Common myeloid progenitor, CD34-positive (primary cell): ENCODE data around the gene LPCAT2.
"Not testable (repeated sequence)": the region's sequence is repeated elsewhere in the genome, so short reads cannot be mapped to it uniquely, and the experiment has no call there.

Source experiments
- CTCF ChIA-PET: fragments of 350-600 bp; sonication (Branson Sonifier 250); formaldehyde crosslinking; loops from one replicate; lab custom pipeline; 2021; ENCODE audit warnings: antibody characterized with exemption; lab: Charles Lee
- POLR2A ChIA-PET: fragments of 350-600 bp; sonication (Branson Sonifier 250); formaldehyde crosslinking; loops from one replicate; lab custom pipeline; 2021; ENCODE audit warnings: antibody characterized with exemption; lab: Charles Lee
- DNase-seq, 3 donors: peaks; one replicate each; pipeline versions ENCODE4 v3.0.0 to v3.0.0-alpha.2; 2013
- H3K27ac ChIP-seq, 2 experiments: 1 replicate in 1 of 2; 2 replicates in 1 of 2; pipeline ENCODE4 v1.7.0; 2013; ENCODE audit warnings: inconsistent platforms in 2 of 2, low read length in 2 of 2, mild to moderate bottlenecking in 2 of 2, low read depth in 1 of 2, moderate library complexity in 1 of 2; ENCODE audit not compliant: severe bottlenecking in 2 of 2, insufficient read depth in 1 of 2, poor library complexity in 1 of 2
- H3K27me3 ChIP-seq, 5 experiments: replicated peaks in 2 of 5; 1 replicate in 3 of 5; 2 replicates in 2 of 5; pipeline versions ENCODE4 v1.6.1 to v1.7.0; 2013; ENCODE audit warnings: low read length in 4 of 5, mild to moderate bottlenecking in 2 of 5, moderate library complexity in 2 of 5, inconsistent platforms in 1 of 5; ENCODE audit not compliant: insufficient read depth in 5 of 5, control insufficient read depth in 4 of 5
- H3K36me3 ChIP-seq, 4 experiments: 1 replicate in 2 of 4; 2 replicates in 2 of 4; pipeline versions ENCODE4 v1.6.1 to v1.7.0; 2013; ENCODE audit warnings: low read length in 3 of 4, control low read depth in 1 of 4, mild to moderate bottlenecking in 1 of 4; ENCODE audit not compliant: control insufficient read depth in 4 of 4, insufficient read depth in 4 of 4
- H3K4me1 ChIP-seq, 4 experiments: 1 replicate in 3 of 4; 2 replicates in 1 of 4; pipeline versions ENCODE4 v1.6.1 to v1.7.1; 2013; ENCODE audit warnings: low read length in 3 of 4, mild to moderate bottlenecking in 3 of 4, control low read depth in 1 of 4, inconsistent platforms in 1 of 4, moderate library complexity in 1 of 4; ENCODE audit not compliant: control insufficient read depth in 4 of 4, insufficient read depth in 4 of 4; ENCODE audit errors: control extremely low read depth in 1 of 4
- H3K4me3 ChIP-seq, 7 experiments: 1 replicate in 4 of 7; 2 replicates in 3 of 7; pipeline versions ENCODE4 v1.5.1 to v1.7.0; 2013; ENCODE audit warnings: mild to moderate bottlenecking in 7 of 7, low read length in 6 of 7, moderate library complexity in 6 of 7, inconsistent platforms in 2 of 7, low read depth in 2 of 7, control low read depth in 1 of 7; ENCODE audit not compliant: insufficient read depth in 4 of 7, control insufficient read depth in 1 of 7; ENCODE audit errors: extremely low read depth in 1 of 7
- H3K9me3 ChIP-seq, 5 experiments: 1 replicate in 4 of 5; 2 replicates in 1 of 5; pipeline versions ENCODE4 v1.6.1 to v1.7.1; 2013; ENCODE audit warnings: low read length in 4 of 5, mild to moderate bottlenecking in 2 of 5, inconsistent platforms in 1 of 5, low read depth in 1 of 5, moderate library complexity in 1 of 5; ENCODE audit not compliant: control insufficient read depth in 4 of 5, insufficient read depth in 2 of 5; ENCODE audit errors: control extremely low read depth in 1 of 5
- WGBS: methylation state at CpG from one replicate; pipeline ENCODE4 v1.1.5; 2013; ENCODE audit not compliant: insufficient coverage; 5-methylcytosine and 5-hydroxymethylcytosine counted together

Gene LPCAT2

GRCh38 chr16:55597928-55598327 is 89.1 kb downstream of the LPCAT2 start:
- Histone ChIP-seq H3K9me3 (no peaks in the 10 kb centered on the region), H3K27me3 (peaks cover 0 to 3% (median 0%) of the 10 kb centered on the region in 5 experiments), H3K36me3 (no peaks in the 10 kb centered on the region), H3K4me3 (no peak overlapping the region), H3K27ac (no peak overlapping the region), H3K4me1 (peaks cover 0 to 14% (median 0%) of the 10 kb centered on the region in 4 experiments)
- WGBS = 50% methylated on average over 2 of the region's 4 CpGs
- ChIA-PET CTCF (no interaction called here), POLR2A (no interaction called here)
- DNase-seq = peak in 1 of 3 donors; percentile 67

- no peaks in the 10 kb centered on the region for H3K36me3 ChIP-seq
- H3K4me3 ChIP-seq = no peak overlapping the region
- WGBS = 64% methylated on average over 3 of the region's 4 CpGs
- DNase-seq = no peak
- peaks cover 0 to 7% (median 0%) of the 10 kb centered on the region in 4 experiments for H3K4me1 ChIP-seq
- H3K9me3 ChIP-seq = peaks cover 0 to 9% (median 0%) of the 10 kb centered on the region in 5 experiments
- peak overlapping the region in 1 of 2 experiments; percentile 5 for H3K27ac ChIP-seq
- ChIA-PET CTCF (no interaction called here), POLR2A (no interaction called here)
- no peaks in the 10 kb centered on the region for H3K27me3 ChIP-seq
Observed at GRCh38 chr16:55605754-55606336, 97.0 kb downstream of the LPCAT2 start.

- Histone ChIP-seq H3K36me3 (no peaks in the 10 kb centered on the region), H3K27me3 (peaks cover 0 to 2% (median 0%) of the 10 kb centered on the region in 5 experiments), H3K4me1 (peaks cover 0 to 38% (median 8%) of the 10 kb centered on the region in 4 experiments), H3K4me3 (no peak overlapping the region), H3K27ac (peak overlapping the region in 1 of 2 experiments; percentile 52), H3K9me3 (peaks cover 0 to 9% (median 0%) of the 10 kb centered on the region in 5 experiments)
- ChIA-PET POLR2A (no interaction called here), CTCF (interaction anchor here (2.7 kb wide), 1 partner anchor 11 kb away, joined by 10 read pairs; no protein-coding TSS in a partner anchor)
- peak in 1 of 3 donors; percentile 56 for DNase-seq
- 70% methylated on average over 3 of the region's 6 CpGs for WGBS
Observed at GRCh38 chr16:55613613-55614335, 104.9 kb downstream of the LPCAT2 start.

- POLR2A ChIA-PET = no interaction called here
- Histone ChIP-seq H3K27ac (peak overlapping the region; percentile 35 to 71), H3K4me3 (peak overlapping the region in 2 of 7 experiments; percentile 13 to 29), H3K4me1 (peaks cover 0 to 38% (median 8%) of the 10 kb centered on the region in 4 experiments), H3K27me3 (peaks cover 0 to 2% (median 0%) of the 10 kb centered on the region in 5 experiments), H3K9me3 (peaks cover 0 to 6% (median 0%) of the 10 kb centered on the region in 5 experiments), H3K36me3 (no peaks in the 10 kb centered on the region)
- WGBS = 0% methylated on average over 3 of the region's 3 CpGs
- CTCF ChIA-PET = interaction anchor here (2.7 kb wide), 1 partner anchor 10 kb away, joined by 10 read pairs; no protein-coding TSS in a partner anchor
- DNase-seq = peak; percentile 52 to 96 (median 92)
Observed at GRCh38 chr16:55615071-55615470, 106.2 kb downstream of the LPCAT2 start.

GRCh38 chr16:55615670-55616069 is 106.8 kb downstream of the LPCAT2 start:
- H3K4me1 ChIP-seq = peaks cover 0 to 38% (median 8%) of the 10 kb centered on the region in 4 experiments
- CTCF ChIA-PET = interaction anchor here (2.7 kb wide), 1 partner anchor 10 kb away, joined by 10 read pairs; no protein-coding TSS in a partner anchor
- H3K9me3 ChIP-seq, H3K36me3 ChIP-seq, H3K4me3 ChIP-seq, H3K27me3 ChIP-seq, POLR2A ChIA-PET: not testable (repeated sequence)
- peak overlapping the region in 1 of 2 experiments; percentile 71 for H3K27ac ChIP-seq
- 76% methylated on average over 11 of the region's 11 CpGs for WGBS
- peak in 1 of 3 donors; percentile 33 for DNase-seq

- POLR2A ChIA-PET = no interaction called here
- H3K27ac ChIP-seq = no peak overlapping the region
- DNase-seq = no peak
- H3K4me1 ChIP-seq = peaks cover 0 to 12% (median 2%) of the 10 kb centered on the region in 4 experiments
- no peaks in the 10 kb centered on the region for H3K9me3 ChIP-seq
- no peak overlapping the region for H3K4me3 ChIP-seq
- H3K27me3 ChIP-seq = no peaks in the 10 kb centered on the region
- H3K36me3 ChIP-seq = no peaks in the 10 kb centered on the region
- CTCF ChIA-PET = interaction anchor here (1.1 to 1.5 kb wide), 3 partner anchors 10 to 84 kb away, joined by 3 to 4 read pairs (median 3); no protein-coding TSS in a partner anchor
Observed at GRCh38 chr16:55621771-55622170, 112.9 kb downstream of the LPCAT2 start.
